ENCODE results near the gene XRCC3. TPM values are rescaled to one million over a fixed set of nuclear protein-coding genes. Genes with fewer than 3 reads are reported as not detected.

Gene XRCC3
- total and polyA plus RNA-seq, 2 donors (not counting 3 experiments of a cell fraction or from before 2014, with no cell fraction given) = 13.6 to 27.2 TPM

DNA sequence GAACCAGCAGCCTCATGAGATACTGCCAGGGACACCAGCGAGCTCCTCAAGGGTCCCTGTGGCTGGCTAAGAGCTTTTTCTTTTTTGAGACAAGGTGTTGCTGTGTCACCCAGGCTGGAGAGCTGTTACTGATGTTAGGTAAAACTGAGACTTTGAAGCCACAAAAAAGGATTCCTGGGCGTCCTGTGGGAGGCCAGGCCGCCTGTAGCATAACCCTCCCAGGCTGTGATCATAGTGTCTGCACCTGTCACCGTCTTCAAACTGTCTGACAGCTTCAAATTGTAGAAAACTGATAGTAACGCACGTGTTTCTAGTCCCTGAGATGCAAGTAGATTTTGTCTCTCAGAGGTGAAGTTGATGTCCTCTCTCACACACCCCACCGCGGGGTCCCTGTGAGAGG is 4.5 kb upstream of the XRCC3 start:
- Histone ChIP-seq H3K4me3 (replicated peaks in 1 of 3; ENCODE audit: insufficient read depth in 1 of 3, low read depth in 1 of 3, low read length in 3 of 3) (no peak overlapping the region), H3K36me3 (ENCODE audit: control insufficient read depth in 2 of 2, extremely low read depth in 1 of 2, insufficient read depth in 2 of 2, low read length in 2 of 2) (no peaks in the 10 kb centered on the region), H3K4me2 (ENCODE audit: insufficient read depth, low read length) (no peak overlapping the region), H2AFZ (ENCODE audit: low read depth, low read length) (no peak overlapping the region), H4K20me1 (replicated peaks; ENCODE audit: control insufficient read depth, extremely low read depth, insufficient read depth, low read length) (no peaks in the 10 kb centered on the region), H3K79me2 (ENCODE audit: control insufficient read depth, insufficient read depth, low read length) (peaks cover 68% of the 10 kb centered on the region), H3K9me1 (replicated peaks; ENCODE audit: control insufficient read depth, extremely low read depth, insufficient read depth, low read length) (no peaks in the 10 kb centered on the region), H3K9ac (replicated peaks; ENCODE audit: extremely low read depth, insufficient read depth, low read length) (no peak overlapping the region), H3K9me3 (replicated peaks; ENCODE audit: control insufficient read depth, insufficient read depth, low read length) (no peaks in the 10 kb centered on the region), H3K27me3 (ENCODE audit: control insufficient read depth in 2 of 2, insufficient read depth in 2 of 2, low read length in 2 of 2) (no peaks in the 10 kb centered on the region), H3K27ac (ENCODE audit: insufficient read depth, low read depth, low read length) (no peak overlapping the region), H3K4me1 (ENCODE audit: control insufficient read depth, extremely low read depth, insufficient read depth, low read length) (peaks cover 7% of the 10 kb centered on the region)
- POLR2A ChIA-PET = no interaction called here
- DNase-seq (ENCODE audit: low read depth, low spot score) = no peak
- dilution Hi-C loops (cut with MboI; ENCODE audit: extremely low pct_ligation_motif_present, low sequenced_read_pairs) = no loop called here
- intact Hi-C loops (cut with micrococcal nuclease) = loop anchor here (5.0 kb wide), 1 partner anchor 128 kb away; the partner anchor contains the start of gene PPP1R13B
- TF ChIP-seq CTCF (IDR thresholded peaks at IDR 0.05; ENCODE audit: extremely low read depth in 1 of 2, insufficient read depth in 1 of 2, low read depth in 1 of 2, low read length in 2 of 2) (no peak), POLR2AphosphoS5 (IDR thresholded peaks at IDR 0.05; ENCODE audit: insufficient read depth, low read depth, low read length) (no peak), EZH2 (IDR thresholded peaks at IDR 0.05; ENCODE audit: borderline replicate concordance, low read depth, low read length, severe bottlenecking) (no peak), POLR2A (IDR thresholded peaks at IDR 0.05; ENCODE audit: low read depth, low read length) (no peak), GATA2 (IDR thresholded peaks at IDR 0.05; ENCODE audit: insufficient read depth, insufficient read length, low read depth, low read length) (no peak), MYC (IDR thresholded peaks at IDR 0.05; ENCODE audit: low read depth, low read length) (no peak), JUN (IDR thresholded peaks at IDR 0.05; ENCODE audit: borderline replicate concordance, insufficient read depth, insufficient read length, low read depth) (no peak), FOS (IDR thresholded peaks at IDR 0.05; ENCODE audit: borderline replicate concordance, insufficient read depth, low read length) (no peak)
- TF ChIP-seq, protein P1, sequence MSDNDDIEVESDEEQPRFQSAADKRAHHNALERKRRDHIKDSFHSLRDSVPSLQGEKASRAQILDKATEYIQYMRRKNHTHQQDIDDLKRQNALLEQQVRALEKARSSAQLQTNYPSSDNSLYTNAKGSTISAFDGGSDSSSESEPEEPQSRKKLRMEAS (IDR thresholded peaks at IDR 0.05; ENCODE audit: insufficient read depth, insufficient read length) = no peak
- no peak for FAIRE-seq
- BruUV-seq (replicated peaks) = no TSS peak
- CTCF ChIA-PET = no interaction called here

Data from endothelial cell of umbilical vein (primary cell).